Ovary (tissue), 3 donors: Measurements from ENCODE around the gene MT1X.

Experiments used
- POLR2A ChIP-seq: fragments of 450-650 bp; IDR thresholded peaks from one replicate; pipeline ENCODE4 v1.6.1; 2017; ENCODE audit warnings: antibody characterized with exemption, mild to moderate bottlenecking, moderate library complexity
- TF ChIP-seq, protein P1 (sequence below), 3 donors: fragments of 450-650 bp in 2 of 3; fragments of 200-600 bp in 1 of 3; IDR thresholded peaks; one replicate each; pipeline versions ENCODE4 v1.5.1 to v1.8.0; 2016 to 2022; ENCODE audit warnings: antibody characterized with exemption in 3 of 3, mild to moderate bottlenecking in 1 of 3
- donor health status: DM: no; HTN: no; CAD: no.

DNA sequence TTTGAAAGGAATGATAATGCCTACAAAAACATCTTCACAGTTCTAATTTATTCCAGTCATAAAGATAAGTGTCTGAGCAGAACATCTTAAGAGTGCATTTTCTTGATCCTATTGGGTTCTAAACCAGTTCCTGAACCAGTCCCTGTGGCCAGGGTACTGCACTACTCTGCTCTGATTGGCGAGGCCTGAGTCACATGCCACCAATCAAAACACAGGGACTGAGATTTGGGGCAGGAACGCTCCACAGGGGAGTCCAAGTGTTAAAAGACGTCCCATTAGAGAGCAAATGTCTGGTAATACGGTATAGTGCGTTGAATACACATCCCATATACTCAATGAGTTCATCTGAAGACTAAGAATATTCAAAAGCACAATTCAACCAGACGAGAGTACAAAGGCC lies 44.7 kb downstream of the MT1X start:
- no peak for TF ChIP-seq POLR2A
- TF ChIP-seq, protein P1, sequence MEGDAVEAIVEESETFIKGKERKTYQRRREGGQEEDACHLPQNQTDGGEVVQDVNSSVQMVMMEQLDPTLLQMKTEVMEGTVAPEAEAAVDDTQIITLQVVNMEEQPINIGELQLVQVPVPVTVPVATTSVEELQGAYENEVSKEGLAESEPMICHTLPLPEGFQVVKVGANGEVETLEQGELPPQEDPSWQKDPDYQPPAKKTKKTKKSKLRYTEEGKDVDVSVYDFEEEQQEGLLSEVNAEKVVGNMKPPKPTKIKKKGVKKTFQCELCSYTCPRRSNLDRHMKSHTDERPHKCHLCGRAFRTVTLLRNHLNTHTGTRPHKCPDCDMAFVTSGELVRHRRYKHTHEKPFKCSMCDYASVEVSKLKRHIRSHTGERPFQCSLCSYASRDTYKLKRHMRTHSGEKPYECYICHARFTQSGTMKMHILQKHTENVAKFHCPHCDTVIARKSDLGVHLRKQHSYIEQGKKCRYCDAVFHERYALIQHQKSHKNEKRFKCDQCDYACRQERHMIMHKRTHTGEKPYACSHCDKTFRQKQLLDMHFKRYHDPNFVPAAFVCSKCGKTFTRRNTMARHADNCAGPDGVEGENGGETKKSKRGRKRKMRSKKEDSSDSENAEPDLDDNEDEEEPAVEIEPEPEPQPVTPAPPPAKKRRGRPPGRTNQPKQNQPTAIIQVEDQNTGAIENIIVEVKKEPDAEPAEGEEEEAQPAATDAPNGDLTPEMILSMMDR (IDR thresholded peaks at IDR 0.05), result no peak
